NCI-H1092 treated with DMSO at 0.1 percent for 48 hours (cell line): ENCODE measurements around the gene CDIPT.
"Not testable (repeated sequence)": the region's sequence is repeated elsewhere in the genome, so short reads cannot be mapped to it uniquely, and the experiment has no call there.

Experiments
- DNase-seq: peaks from one replicate; lab custom pipeline; 2025; lab: John Stamatoyannopoulos, UW

The CDIPT gene

DNA sequence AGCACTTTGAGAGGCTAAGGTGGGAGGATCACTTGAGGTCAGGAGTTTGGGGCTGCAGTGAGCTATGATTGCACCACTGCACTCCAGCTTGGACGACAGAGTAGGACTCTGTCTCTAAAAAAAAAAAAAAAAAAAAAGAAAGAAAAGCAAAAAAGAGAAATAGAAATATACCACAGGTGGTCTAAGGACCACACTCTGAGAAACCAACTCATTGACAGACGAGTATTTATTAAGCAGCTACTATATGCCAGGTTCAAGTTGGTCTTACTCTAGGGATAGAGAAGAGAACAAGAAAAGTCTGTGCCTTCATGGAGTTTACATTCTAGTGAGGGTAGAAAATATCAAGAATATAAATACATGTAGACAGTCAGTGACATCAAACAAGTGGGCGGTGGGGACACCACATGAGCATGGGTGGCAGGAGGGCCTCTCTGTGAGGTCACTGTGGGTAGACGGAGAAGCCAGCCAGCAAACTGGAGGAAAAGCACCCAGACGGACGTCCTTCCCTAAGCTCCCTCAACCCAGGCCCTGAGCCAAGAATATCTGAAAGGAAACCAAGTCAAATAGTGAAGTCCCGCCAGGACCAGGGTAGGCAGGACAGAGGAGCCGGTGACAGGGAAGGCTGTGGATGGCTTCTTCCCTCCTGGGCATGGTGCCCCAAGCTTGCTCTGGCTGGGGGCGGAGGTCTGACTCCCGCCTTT, 4.7 kb downstream of the CDIPT start:
- DNase-seq: no peak

DNA sequence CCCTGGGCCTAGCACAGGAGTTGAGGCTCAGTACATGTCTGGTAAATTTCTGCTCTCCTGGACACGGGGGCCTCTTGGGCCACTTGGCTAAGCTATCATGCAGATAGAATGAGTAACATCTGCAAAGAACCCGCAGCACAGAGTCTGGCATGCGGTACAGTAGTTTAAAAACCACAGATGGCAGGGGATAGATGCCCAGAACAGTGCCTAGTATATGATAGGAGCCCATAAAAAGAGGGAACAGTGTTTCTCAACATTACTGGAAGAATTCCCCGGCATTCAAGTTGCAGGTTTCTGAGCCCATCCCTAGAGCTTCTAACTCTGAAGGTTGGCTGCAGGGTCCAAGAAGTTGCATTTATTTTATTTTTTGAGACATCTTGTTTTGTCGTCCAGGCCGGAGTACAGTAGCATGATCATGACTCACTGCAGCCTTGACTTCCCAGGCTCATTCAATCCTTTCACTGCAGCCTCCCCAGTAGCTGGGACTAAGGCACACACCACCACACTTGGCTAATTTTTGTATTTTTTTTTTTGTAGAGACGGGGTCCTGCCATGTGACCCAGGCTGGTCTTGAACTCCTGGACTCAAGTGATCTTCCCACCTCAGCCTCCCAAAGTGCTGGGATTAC, 5.8 kb downstream of the CDIPT start:
- no peak for DNase-seq

DNA sequence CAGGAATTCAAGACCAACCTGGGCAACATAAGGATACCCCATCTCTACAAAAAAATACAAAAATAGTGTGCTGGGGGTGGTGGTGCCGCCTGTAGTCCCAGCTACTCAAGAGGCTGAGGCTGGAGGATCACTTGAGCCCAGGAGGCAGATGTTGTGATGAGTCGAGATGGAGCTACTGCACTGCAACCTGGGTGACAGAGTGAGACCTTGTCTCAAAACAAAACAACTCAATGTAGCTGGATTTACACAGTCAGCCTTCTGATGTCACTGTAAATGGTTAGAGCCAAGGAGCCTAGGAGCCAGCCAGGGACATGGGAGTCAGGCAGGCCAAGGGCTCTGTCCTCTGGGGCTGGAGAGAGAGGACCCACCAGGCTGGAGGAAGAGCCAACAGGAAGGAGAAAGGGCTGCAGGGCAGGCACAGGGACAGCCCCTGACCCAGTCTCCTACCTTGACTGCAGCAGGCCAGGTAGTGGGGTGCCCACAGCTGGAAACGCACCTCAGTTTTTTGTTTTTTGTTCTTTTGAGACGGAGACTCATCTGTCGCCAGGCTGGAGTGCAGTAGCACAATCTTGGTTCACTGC, 8.4 kb downstream of the CDIPT start:
- DNase-seq: no peak

DNA sequence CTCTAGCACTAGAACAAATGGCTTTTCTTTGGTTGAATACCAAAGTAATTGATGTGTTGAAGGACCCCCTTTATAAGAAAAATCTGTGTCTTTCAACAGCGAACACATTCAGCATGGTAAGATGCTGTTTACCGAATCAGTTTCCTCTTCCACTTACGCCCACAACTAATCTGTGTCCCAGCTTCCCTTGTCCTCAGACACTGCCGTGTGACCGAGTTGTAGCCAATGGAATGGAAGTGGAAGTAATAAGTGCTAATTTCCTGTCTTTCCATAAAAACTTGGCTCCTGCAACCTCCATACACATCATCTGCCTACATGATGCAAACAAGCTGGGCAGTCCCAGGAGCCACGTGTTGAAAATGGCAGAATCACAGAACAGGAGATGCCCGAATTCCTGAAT, 10.4 kb downstream of the CDIPT start:
- DNase-seq: no peak

DNA sequence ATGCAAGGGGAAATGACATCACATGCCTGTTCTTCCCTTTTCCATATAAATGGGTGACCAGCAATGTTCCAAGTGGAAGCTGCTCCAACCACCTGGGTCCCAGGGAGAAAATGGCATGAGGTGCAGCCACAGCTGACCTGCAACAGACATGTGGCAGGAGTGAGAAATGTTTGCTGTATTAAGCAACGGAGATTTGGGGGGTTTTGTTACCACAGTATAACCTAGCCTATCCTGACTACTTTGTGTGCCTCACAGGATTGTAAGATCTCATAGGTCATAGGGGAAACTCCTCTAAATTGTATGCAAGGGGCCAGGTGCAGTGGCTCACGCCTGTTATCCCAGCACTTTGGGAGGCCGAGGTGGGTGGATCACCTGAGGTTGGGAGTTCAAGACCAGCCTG, 12.0 kb downstream of the CDIPT start:
- DNase-seq: no peak

DNA sequence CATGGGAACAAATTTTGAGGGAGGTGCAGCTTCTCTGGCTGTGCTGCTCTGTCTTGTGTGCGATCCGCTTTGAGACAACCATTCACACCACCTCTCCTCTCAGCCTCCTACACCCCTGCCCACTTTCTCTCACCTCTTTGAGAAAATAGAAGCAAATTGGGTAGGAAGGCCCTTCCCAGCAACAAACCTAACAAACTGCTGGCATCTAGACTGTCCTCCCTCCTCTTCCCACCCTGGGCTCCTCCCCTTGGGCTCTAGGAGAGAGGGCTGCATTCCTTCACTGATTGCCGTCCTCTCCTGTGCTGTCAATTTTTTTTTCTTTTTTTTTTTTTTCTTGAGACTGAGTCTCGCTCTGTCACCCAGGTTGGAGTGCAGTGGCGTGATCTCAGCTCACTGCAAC, 13.5 kb downstream of the CDIPT start:
- no peak for DNase-seq

DNA sequence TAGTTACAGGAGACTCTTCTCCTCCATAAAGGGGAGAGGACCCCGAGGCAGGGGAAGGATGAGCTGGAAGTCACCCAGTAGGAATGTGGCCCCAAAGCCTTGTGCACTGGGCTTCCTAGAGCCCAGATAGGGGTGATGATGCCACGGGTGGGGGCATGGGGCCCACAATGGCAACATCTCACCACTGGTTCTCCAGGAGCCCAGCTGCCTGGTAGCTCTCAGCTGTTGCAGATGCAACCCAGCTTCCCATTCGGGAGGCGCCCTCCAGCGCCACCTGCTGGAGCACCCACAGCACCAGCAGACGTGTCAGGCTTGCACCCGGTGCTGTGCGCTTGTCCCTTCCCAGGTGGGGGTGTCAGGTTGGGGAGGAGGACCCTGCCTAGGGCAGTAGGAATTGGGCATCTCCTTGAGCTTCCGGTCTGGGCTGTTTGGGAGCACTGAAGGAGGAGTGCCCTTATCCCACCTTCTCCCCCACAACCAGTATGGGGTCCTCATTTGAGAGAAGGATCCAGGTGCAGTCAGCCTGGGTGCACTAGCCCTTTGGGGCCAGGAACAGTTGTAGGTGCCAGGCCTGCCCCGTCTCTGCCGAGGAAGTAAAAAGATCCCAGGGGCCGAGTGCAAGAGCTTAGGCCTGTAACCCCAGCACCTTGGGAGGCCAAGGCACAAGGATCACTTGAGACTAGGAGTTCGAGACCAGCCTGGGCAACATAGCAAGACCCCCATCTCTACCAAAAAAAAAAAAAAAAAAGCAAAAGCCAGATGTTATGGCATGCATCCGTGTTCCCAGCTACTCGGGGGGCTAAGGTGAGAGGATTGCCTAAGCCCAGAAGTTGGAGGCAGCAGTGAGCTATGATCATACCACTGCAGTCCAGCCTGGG, 14.4 kb downstream of the CDIPT start:
- DNase-seq: peak; percentile 53

DNA sequence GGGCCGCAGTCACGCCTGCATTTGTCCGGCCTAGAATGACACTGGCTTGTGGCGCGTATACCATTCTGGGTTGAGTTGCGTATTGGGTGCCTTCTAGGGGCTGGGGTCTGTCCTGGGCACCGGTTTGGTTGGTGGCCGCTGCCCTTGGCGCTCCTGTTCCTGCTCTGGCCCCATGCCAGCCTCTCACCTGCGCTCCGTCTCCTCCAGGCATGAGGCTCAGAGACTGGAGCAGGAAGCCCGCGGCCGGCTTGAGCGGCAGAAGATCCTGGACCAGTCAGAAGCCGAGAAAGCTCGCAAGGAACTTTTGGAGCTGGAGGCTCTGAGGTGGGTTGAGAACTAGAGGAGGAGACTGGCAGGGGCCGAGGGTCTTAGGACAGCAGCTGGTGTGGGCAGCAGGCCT, 17.4 kb downstream of the CDIPT start:
- no peak for DNase-seq

DNA sequence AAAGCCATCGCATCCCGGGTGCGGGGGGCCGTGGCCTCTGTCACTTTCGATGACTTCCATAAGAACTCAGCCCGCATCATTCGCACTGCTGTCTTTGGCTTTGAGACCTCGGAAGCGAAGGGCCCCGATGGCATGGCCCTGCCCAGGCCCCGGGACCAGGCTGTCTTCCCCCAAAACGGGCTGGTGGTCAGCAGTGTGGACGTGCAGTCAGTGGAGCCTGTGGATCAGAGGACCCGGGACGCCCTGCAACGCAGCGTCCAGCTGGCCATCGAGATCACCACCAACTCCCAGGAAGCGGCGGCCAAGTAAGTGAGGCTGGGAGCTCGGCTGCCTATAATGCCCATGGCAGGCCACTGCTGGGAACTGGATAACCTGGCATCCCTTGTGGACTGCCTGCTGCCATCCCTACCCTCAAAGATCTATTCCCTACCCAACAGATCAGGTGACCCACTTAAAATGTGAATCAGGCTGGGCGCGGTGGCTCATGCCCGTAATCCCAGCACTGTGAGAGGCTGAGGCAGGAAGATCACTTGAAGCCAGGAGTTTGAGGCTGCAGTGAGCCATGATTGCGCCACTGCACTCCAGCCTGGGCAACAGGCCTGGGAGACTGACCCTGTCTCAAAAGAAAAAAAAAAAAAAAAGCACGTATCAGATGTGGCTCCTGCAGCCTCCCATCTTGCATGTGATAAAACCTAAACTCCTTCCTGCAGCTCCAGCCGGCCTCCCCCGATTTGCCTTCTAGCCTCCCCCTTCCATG, 18.3 kb downstream of the CDIPT start:
- DNase-seq: no peak

DNA sequence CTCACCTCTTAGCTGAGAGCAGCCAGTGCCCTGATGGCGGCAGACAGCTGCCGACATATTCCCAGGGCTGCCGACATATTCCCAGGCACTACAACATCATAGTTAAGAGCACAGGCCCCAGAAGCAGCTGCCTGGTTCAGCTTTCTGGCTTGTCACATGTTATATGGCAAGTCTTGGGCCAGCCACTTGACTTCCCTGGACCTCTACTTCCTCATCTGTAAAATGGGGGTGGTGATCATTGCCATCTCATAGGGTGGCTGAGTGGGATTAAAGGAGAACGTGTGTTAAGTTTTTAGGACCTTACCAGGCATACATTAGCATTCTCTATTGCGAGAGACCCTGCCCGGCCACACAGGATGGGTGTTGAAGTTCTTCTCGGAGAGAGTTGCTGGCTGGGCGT, 19.1 kb downstream of the CDIPT start:
- no peak for DNase-seq

DNA sequence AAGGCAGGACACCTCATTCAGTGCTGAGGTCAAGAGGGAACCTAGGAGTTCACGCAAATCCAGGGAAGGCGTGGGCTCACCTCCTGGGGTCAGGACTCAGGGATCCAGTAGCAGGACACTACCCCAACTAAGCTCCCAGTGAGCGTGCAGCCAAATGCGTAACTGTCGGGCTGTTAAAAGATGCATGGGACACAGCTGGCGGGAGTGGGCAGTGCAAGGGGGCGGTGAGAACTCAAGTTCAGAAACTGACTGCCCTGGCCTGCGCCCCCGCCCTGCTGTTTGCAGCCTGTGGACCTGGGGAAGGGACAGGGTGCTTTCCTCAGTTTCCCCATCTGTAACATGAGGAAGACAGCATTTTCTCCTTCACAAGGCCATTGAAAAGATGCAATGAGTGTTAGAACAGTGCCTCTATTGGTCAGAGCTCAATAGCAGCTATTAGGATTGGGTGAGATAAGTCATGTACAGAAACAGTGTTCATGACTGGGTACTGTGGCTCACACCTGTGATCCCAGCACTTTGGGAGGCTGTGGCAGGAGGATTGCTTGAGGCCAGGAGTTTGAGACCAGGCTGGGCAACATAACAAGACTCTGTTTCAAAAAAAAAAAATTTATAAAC, 20.2 kb downstream of the CDIPT start:
- no peak for DNase-seq

DNA sequence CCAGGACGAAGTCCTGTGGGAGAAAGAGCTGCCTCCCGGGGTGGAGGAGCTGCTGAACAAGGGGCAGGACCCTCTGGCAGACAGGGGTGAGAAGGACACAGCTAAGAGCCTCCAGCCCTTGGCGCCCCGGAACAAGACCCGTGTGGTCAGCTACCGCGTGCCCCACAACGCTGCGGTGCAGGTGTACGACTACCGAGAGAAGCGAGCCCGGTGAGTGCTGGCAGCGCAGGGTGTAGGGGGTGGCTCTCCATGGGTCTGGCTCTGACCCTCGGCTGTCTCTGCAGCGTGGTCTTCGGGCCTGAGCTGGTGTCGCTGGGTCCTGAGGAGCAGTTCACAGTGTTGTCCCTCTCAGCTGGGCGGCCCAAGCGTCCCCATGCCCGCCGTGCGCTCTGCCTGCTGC, 21.4 kb downstream of the CDIPT start:
- DNase-seq: no peak

DNA sequence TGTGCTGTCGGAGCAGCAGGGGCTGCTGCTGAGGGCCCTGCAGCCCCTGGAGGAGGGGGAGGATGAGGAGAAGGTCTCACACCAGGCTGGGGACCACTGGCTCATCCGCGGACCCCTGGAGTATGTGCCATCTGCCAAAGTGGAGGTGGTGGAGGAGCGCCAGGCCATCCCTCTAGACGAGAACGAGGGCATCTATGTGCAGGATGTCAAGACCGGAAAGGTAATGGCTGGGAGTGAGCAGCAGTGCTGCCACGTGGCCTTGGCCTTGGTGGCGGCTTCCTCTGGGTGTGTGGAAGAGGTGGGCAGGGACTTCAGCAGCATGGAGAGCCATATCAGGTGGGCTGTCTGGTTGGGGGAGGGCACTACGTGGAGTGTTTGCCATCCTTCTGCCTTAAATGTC, 22.8 kb downstream of the CDIPT start:
- no peak for DNase-seq

DNA sequence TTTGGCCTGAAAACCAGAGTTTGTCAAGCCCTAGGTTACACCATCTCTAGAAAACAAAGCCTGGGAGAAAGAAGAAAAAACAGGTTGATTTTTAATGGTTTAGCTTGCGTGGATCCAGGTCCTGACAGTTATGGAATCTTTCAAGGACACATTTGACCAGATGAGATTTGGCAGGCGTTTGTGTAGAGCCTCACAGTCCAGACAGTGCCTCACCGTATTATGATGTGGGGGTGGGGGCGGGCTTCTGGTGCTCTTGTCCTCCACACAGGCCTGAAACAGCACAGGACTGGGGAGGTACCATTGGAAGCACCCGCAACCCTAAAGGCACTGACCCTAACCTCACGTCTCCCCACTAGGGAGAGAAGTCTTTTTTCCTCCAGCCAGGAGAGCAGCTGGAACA, 23.2 kb downstream of the CDIPT start:
- DNase-seq: no peak

DNA sequence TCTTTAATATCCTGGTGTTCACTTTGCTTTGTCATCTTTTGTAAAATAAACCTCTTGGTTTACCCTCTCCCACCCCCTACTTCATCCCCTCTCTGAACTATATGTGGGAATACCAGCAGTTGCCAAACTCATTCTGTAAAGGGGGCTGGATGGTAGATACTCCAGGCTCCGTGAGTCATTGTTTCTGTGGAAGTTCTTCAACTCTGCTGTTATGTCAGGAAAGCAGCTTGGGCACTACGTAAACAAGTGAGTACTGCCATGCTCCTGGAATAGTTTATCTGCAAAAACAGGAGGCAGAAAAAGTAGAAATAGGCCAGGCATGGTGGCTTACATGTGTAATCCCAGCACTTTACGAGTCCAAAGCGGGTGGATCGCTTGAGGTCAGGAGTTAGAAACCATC, 25.2 kb downstream of the CDIPT start:
- DNase-seq: no peak

DNA sequence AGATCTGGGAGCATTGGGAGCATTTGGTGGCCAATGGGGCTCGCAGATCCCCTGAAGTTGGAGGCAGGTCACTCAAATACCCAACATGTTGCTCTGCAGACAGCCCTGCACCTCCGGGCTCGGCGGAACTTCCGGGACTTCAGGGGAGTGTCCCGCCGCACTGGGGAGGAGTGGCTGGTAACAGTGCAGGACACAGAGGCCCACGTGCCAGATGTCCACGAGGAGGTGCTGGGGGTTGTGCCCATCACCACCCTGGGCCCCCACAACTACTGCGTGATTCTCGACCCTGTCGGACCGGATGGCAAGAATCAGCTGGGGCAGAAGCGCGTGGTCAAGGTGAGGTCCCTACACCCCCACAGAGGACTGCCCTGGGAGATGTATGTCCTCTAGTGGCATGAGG, 26.4 kb downstream of the CDIPT start:
- DNase-seq: no peak

DNA sequence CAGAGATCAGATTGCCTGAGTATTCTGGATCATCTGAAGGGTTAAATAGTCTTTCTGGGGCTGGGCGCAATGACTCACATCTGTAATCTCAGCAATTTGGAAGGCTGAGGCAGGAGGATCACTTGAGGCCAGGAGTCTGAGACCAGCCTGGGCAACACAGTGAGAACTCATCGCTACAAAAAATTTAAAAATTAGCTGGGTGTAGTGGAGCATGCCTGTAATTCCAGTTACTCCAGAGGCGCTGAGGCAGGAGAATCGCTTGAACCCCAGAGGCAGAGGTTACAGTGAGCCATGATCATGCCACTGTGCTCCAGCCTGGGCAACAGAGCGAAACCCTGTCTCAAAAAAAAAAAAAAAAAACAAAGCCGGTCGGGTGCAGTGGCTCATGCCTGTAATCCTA, 27.1 kb downstream of the CDIPT start:
- DNase-seq: no peak

DNA sequence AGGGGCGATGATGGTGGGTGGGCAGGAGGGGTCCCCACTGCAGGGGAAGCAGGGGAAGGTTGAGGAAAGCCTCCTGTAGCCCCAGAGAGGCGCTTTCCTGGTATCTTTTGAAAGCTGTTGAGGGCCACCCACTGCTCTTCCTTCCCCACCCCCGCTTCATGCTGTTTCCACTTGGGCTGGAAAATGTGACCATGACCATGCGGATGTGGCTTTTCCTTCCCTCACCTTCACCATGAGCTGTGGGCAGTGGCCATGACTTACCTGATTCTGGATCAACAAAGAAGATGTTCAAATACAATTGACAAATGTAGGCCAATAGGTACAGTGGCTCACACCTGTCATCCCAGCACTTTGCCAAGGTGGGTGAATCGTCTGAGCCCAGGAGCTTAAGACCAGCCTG, 28.9 kb downstream of the CDIPT start:
- no peak for DNase-seq

DNA sequence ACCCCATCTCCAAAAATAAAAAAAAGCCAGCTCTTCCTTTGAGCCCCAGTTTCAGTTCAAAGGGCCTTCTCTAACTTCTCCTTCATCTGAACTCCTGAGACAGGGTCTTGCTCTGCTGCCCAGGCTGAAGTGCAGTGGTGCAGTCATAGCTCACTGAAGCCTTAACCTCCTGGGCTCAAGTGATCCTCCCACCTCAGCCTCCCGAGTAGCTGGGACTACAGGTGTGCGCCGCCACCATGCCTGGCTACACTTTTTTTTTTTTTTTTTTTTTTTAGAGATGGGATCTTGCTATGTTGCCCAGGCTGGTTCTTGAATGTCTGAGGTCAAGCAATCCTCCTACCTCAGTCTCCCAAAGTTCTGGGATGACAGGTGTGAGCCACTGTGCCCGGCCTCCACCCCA, 29.8 kb downstream of the CDIPT start:
- not testable (repeated sequence) for DNase-seq

DNA sequence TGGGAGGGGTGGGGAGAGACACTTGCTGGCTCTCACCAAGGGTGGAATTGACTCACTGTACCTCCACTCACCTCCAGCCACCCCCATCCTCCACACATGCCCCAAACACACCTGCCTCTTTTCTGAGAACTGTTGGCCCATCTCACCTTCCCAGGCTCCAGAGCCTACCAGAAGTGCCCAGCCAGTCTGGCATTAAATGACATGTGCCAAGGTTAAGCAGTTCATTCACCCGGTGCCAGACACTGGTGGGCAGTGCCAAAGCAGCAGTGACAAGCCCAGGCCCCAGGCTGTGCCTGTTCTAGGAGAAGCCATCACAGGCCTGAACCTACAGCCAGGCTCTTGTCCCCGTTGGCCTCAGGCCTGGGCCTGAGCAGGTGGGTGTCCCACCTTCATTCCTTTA, 31.5 kb downstream of the CDIPT start:
- DNase-seq: no peak

DNA sequence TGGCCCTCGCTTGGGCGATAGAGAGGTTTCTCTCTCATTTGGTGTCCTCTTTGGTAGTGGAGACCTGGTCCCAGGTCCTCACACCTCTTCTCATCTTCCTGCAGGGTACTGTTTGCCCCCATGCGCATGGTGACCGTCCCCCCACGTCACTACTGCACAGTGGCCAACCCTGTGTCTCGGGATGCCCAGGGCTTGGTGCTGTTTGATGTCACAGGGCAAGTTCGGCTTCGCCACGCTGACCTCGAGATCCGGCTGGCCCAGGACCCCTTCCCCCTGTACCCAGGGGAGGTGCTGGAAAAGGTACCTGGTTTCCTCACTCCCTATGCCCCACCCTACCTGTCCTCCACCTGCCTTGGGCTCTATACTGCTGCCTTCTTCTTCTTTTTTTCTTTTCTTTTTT, 32.3 kb downstream of the CDIPT start:
- DNase-seq: no peak

DNA sequence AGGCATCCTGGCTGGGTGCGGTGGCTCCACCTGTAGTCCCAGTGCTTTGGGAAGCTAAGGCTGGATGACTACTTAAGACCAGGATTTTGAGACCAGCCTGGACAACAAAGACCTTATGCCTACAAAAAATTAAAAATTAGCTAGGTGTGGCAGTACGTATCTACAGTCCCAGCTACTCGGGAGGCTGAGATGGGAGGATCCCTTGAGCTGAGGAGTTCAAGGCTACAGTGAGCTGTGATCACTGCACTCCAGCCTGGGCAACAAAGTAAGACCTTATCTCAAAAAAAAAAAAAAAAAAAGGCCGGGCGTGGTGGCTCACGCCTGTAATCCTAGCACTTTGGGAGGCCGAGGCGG, 36.7 kb downstream of the CDIPT start:
- no peak for DNase-seq
